Neural cell (in vitro differentiated cells): ENCODE results near the gene SMIM35. TPM values are rescaled to one million over a fixed set of nuclear protein-coding genes. Genes with fewer than 3 reads are reported as not detected.

Source experiments
- H2AFZ ChIP-seq: fragments of 200-600, 300-800 bp; sonication (generic), shearing (Covaris generic); 2 replicates; pipeline ENCODE4 v1.6.0; 2014; ENCODE audit warnings: low read depth, mild to moderate bottlenecking, antibody characterized with exemption, low read length, moderate library complexity
- H3F3A ChIP-seq: fragments of 200-600 bp; shearing (Covaris generic); 2 replicates; pipeline ENCODE4 v1.6.1; 2016; ENCODE audit warnings: mild to moderate bottlenecking, moderate library complexity, mixed read lengths, antibody characterized with exemption, low read length; ENCODE audit not compliant: insufficient read depth, poor library complexity, severe bottlenecking
- H3K27ac ChIP-seq: fragments of 200-600, 300-800 bp; sonication (generic), shearing (Covaris generic); 2 replicates; pipeline ENCODE4 v1.5.1; 2014; ENCODE audit warnings: mild to moderate bottlenecking, low read length, moderate library complexity
- H3K27me3 ChIP-seq: fragments of 300-800, 200-600 bp; sonication (generic), shearing (Covaris generic); 2 replicates; pipeline ENCODE4 v1.6.0; 2014; ENCODE audit warnings: mild to moderate bottlenecking, low read depth, low read length, moderate library complexity; ENCODE audit not compliant: insufficient read depth
- H3K36me3 ChIP-seq: fragments of 300-800, 200-600 bp; sonication (generic), shearing (Covaris generic); 2 replicates; pipeline ENCODE4 v1.5.1; 2014; ENCODE audit warnings: mild to moderate bottlenecking, antibody characterized with exemption, low read length, moderate library complexity; ENCODE audit not compliant: insufficient read depth
- H3K4me2 ChIP-seq: fragments of 300-800, 200-600 bp; sonication (generic), shearing (Covaris generic); 2 replicates; pipeline ENCODE4 v1.6.0; 2014; ENCODE audit warnings: mild to moderate bottlenecking, low read length
- H3K4me3 ChIP-seq: fragments of 300-800, 200-600 bp; sonication (generic), shearing (Covaris generic); 2 replicates; pipeline ENCODE4 v1.5.1; 2014; ENCODE audit warnings: mild to moderate bottlenecking, low read length, moderate library complexity
- H3K79me2 ChIP-seq: fragments of 200-600 bp; shearing (Covaris generic); replicated peaks from 2 replicates; pipeline ENCODE4 v1.6.0; 2014; ENCODE audit warnings: mild to moderate bottlenecking, low read length, moderate library complexity; ENCODE audit not compliant: insufficient read depth
- H3K9ac ChIP-seq: fragments of 300-800, 200-600 bp; sonication (generic), shearing (Covaris generic); 2 replicates; pipeline ENCODE4 v1.6.1; 2016; ENCODE audit warnings: mild to moderate bottlenecking, low read length, mixed read lengths
- H3K9me2 ChIP-seq: fragments of 200-600 bp; shearing (Covaris generic); 2 replicates; pipeline ENCODE4 v1.6.1; 2016; ENCODE audit warnings: mild to moderate bottlenecking, low read length, mixed read lengths; ENCODE audit not compliant: insufficient read depth
- H3K9me3 ChIP-seq: fragments of 200-600, 300-800 bp; sonication (generic), shearing (Covaris generic); 2 replicates; pipeline ENCODE4 v1.6.1; 2016; ENCODE audit warnings: mild to moderate bottlenecking, mixed run types, low read length, moderate library complexity, mixed read lengths
- H4K20me1 ChIP-seq: fragments of 200-600 bp; shearing (Covaris generic); 2 replicates; pipeline ENCODE4 v1.6.1; 2016; ENCODE audit warnings: mild to moderate bottlenecking, mixed run types; ENCODE audit not compliant: insufficient read depth
- CTCF ChIP-seq: fragments of 450-650 bp; IDR thresholded peaks from 2 replicates; pipeline ENCODE4 v1.5.1; 2014; ENCODE audit warnings: antibody characterized with exemption, mild to moderate bottlenecking, moderate library complexity; ENCODE audit not compliant: poor library complexity, severe bottlenecking
- EP300 ChIP-seq: fragments of 450-650 bp; conservative IDR thresholded peaks from 2 replicates; pipeline ENCODE4 v1.6.1; 2014; ENCODE audit warnings: antibody characterized with exemption, mild to moderate bottlenecking, moderate library complexity; ENCODE audit not compliant: poor library complexity, severe bottlenecking
- EZH2 ChIP-seq: fragments of 200-600, 300-800 bp; shearing (Covaris generic), sonication (generic); IDR thresholded peaks from 2 replicates; pipeline ENCODE4 v1.6.1; 2014; ENCODE audit warnings: antibody characterized with exemption, low read length, borderline replicate concordance, mild to moderate bottlenecking; ENCODE audit not compliant: insufficient read depth, poor library complexity, severe bottlenecking
- MXI1 ChIP-seq: fragments of 450-650 bp; conservative IDR thresholded peaks from 2 replicates; pipeline ENCODE4 v1.6.1; 2014; ENCODE audit warnings: antibody characterized with exemption, mild to moderate bottlenecking; ENCODE audit not compliant: poor library complexity, severe bottlenecking
- POLR2AphosphoS5 ChIP-seq: IDR thresholded peaks from 2 replicates; pipeline ENCODE4 v1.6.1; 2012
- RAD21 ChIP-seq: fragments of 450-650 bp; conservative IDR thresholded peaks from 2 replicates; pipeline ENCODE4 v1.6.1; 2014; ENCODE audit warnings: antibody characterized with exemption, mild to moderate bottlenecking, moderate library complexity
- REST ChIP-seq: IDR thresholded peaks from 2 replicates; pipeline ENCODE4 v1.6.1; 2012; ENCODE audit warnings: borderline replicate concordance
- SMC3 ChIP-seq: fragments of 450-650 bp; conservative IDR thresholded peaks from 2 replicates; pipeline ENCODE4 v1.6.1; 2014; ENCODE audit warnings: antibody characterized with exemption, mild to moderate bottlenecking, moderate library complexity; ENCODE audit not compliant: poor library complexity
- TAF1 ChIP-seq: IDR thresholded peaks from 2 replicates; pipeline ENCODE4 v1.6.1; 2012; ENCODE audit warnings: low read depth
- polyA plus RNA-seq: library from polyadenylated mRNA; depleted of rRNA; stranded (reverse); fragments of >200 nt; gene quantifications from 2 replicates; pipeline ENCODE4 v1.2.3, GENCODE V29; 2014

The SMIM35 gene
- polyA plus RNA-seq, 1 donor from 2014 or later: not detected

GRCh38 chr11:118074091-118074685, 12.6 kb downstream of the SMIM35 start:
- H3K27ac ChIP-seq: no peak overlapping the region
- H4K20me1 ChIP-seq: no peaks in the 10 kb centered on the region
- H3K4me3 ChIP-seq: no peak overlapping the region
- H3K4me2 ChIP-seq: no peak overlapping the region
- no peak overlapping the region for H2AFZ ChIP-seq
- H3F3A ChIP-seq: no peaks in the 10 kb centered on the region
- no peaks in the 10 kb centered on the region for H3K79me2 ChIP-seq
- no peaks in the 10 kb centered on the region for H3K9me3 ChIP-seq
- no peak overlapping the region for H3K9ac ChIP-seq
- H3K27me3 ChIP-seq: no peaks in the 10 kb centered on the region
- TF ChIP-seq EP300 (no peak), MXI1 (no peak), REST (no peak), RAD21 (no peak), CTCF (no peak), EZH2 (no peak), TAF1 (no peak), SMC3 (no peak), POLR2AphosphoS5 (no peak)
- no peaks in the 10 kb centered on the region for H3K9me2 ChIP-seq
- H3K36me3 ChIP-seq: no peaks in the 10 kb centered on the region

GRCh38 chr11:118073554-118073953, 13.2 kb downstream of the SMIM35 start:
- Histone ChIP-seq H3K36me3 (no peaks in the 10 kb centered on the region), H3K9me3 (no peaks in the 10 kb centered on the region), H3K4me3 (no peak overlapping the region), H3K9ac (no peak overlapping the region), H3K79me2 (no peaks in the 10 kb centered on the region), H3K9me2 (no peaks in the 10 kb centered on the region), H2AFZ (no peak overlapping the region), H3K4me2 (no peak overlapping the region), H3K27me3 (no peaks in the 10 kb centered on the region), H3K27ac (no peak overlapping the region), H4K20me1 (no peaks in the 10 kb centered on the region), H3F3A (no peaks in the 10 kb centered on the region)
- TF ChIP-seq CTCF (no peak), SMC3 (no peak), MXI1 (no peak), RAD21 (no peak), EP300 (no peak), EZH2 (no peak), REST (no peak), TAF1 (no peak), POLR2AphosphoS5 (no peak)
